ENCODE data around the gene P2RX2.

Gene P2RX2

GRCh38 chr12:132668191-132669088 lies 49.9 kb downstream of the P2RX2 start:
- no peak for DNase-seq

GRCh38 chr12:132669166-132669879 lies 50.7 kb downstream of the P2RX2 start:
- no peak for DNase-seq
